H9 (cell line): Measurements from ENCODE around the gene NINJ1. TPM values are rescaled to one million over a fixed set of nuclear protein-coding genes. Genes with fewer than 3 reads are reported as not detected.
"Not testable (repeated sequence)": the region's sequence is repeated elsewhere in the genome, so short reads cannot be mapped to it uniquely, and the experiment has no call there.

ENCODE experiments used
- DNase-seq: peaks from one replicate; pipeline ENCODE4 v3.0.0-alpha.2; 2017
- H2AFZ ChIP-seq: one replicate; pipeline ENCODE4 v1.6.1; 2013; ENCODE audit warnings: mild to moderate bottlenecking, low read length, control low read depth, moderate library complexity
- H2AK5ac ChIP-seq: 2 replicates; pipeline ENCODE4 v1.6.1; 2013; ENCODE audit warnings: low read length, control low read depth, mixed read lengths; ENCODE audit not compliant: insufficient read length
- H2BK120ac ChIP-seq: one replicate; pipeline ENCODE4 v1.6.1; 2013; ENCODE audit warnings: low read depth, mild to moderate bottlenecking, low read length, control low read depth, inconsistent platforms; ENCODE audit not compliant: poor library complexity, severe bottlenecking
- H2BK12ac ChIP-seq: 2 replicates; pipeline ENCODE4 v1.6.1; 2013; ENCODE audit warnings: low read length, control low read depth, mixed read lengths, low read depth; ENCODE audit not compliant: insufficient read length
- H2BK15ac ChIP-seq: 2 replicates; pipeline ENCODE4 v1.6.1; 2013; ENCODE audit warnings: low read depth, low read length, control low read depth
- H2BK20ac ChIP-seq: one replicate; pipeline ENCODE4 v1.6.1; 2013; ENCODE audit warnings: low read depth, mild to moderate bottlenecking, low read length, control low read depth, inconsistent platforms; ENCODE audit not compliant: poor library complexity, severe bottlenecking
- H2BK5ac ChIP-seq: 2 replicates; pipeline ENCODE4 v1.6.1; 2013; ENCODE audit warnings: low read length, control low read depth, mixed read lengths; ENCODE audit not compliant: insufficient read length
- H3K14ac ChIP-seq: 2 replicates; pipeline ENCODE4 v1.6.1; 2013; ENCODE audit warnings: low read length, control low read depth; ENCODE audit not compliant: insufficient read depth
- H3K18ac ChIP-seq: 2 replicates; pipeline ENCODE4 v1.6.1; 2013; ENCODE audit warnings: low read depth, mild to moderate bottlenecking, mixed read lengths, low read length, control low read depth; ENCODE audit not compliant: insufficient read length
- H3K23ac ChIP-seq: 2 replicates; pipeline ENCODE4 v1.6.1; 2013; ENCODE audit warnings: low read length, control low read depth, mixed read lengths, low read depth; ENCODE audit not compliant: insufficient read length
- H3K23me2 ChIP-seq: 2 replicates; pipeline ENCODE4 v1.6.1; 2013; ENCODE audit warnings: low read depth, mild to moderate bottlenecking, mixed read lengths, low read length, control low read depth; ENCODE audit not compliant: insufficient read length, poor library complexity, severe bottlenecking
- H3K27ac ChIP-seq: 2 replicates; pipeline ENCODE4 v1.5.1; 2013; ENCODE audit warnings: low read length, control low read depth, mixed read lengths, low read depth; ENCODE audit not compliant: insufficient read length
- H3K27me3 ChIP-seq: 2 replicates; pipeline ENCODE4 v1.6.1; 2013; ENCODE audit warnings: low read length, control low read depth, inconsistent platforms; ENCODE audit not compliant: insufficient read depth
- H3K4ac ChIP-seq: 2 replicates; pipeline ENCODE4 v1.6.1; 2013; ENCODE audit warnings: low read depth, mild to moderate bottlenecking, control low read depth, inconsistent platforms, low read length, moderate library complexity
- H3K4me1 ChIP-seq: 2 replicates; pipeline ENCODE4 v1.6.1; 2013; ENCODE audit warnings: low read length, control low read depth, inconsistent platforms; ENCODE audit not compliant: insufficient read depth
- H3K4me2 ChIP-seq: 2 replicates; pipeline ENCODE4 v1.6.1; 2013; ENCODE audit warnings: low read length, control low read depth, mixed read lengths; ENCODE audit not compliant: insufficient read length, insufficient read depth
- H3K56ac ChIP-seq: 2 replicates; pipeline ENCODE4 v1.6.1; 2013; ENCODE audit warnings: low read depth, mild to moderate bottlenecking, mixed read lengths, low read length, control low read depth; ENCODE audit not compliant: insufficient read length
- H3K79me1 ChIP-seq: 2 replicates; pipeline ENCODE4 v1.6.1; 2013; ENCODE audit warnings: low read depth, mild to moderate bottlenecking, moderate library complexity, low read length, control low read depth, inconsistent platforms; ENCODE audit not compliant: insufficient read depth, poor library complexity, severe bottlenecking
- H3K79me2 ChIP-seq: 2 replicates; pipeline ENCODE4 v1.6.1; 2013; ENCODE audit warnings: low read length, control low read depth, inconsistent platforms; ENCODE audit not compliant: insufficient read depth
- H3K9ac ChIP-seq: 2 replicates; pipeline ENCODE4 v1.6.1; 2013; ENCODE audit warnings: low read length, control low read depth, mixed read lengths; ENCODE audit not compliant: insufficient read length; ENCODE audit errors: extremely low read depth
- H3K9me3 ChIP-seq: one replicate; pipeline ENCODE4 v1.6.1; 2013; ENCODE audit warnings: low read depth, low read length, inconsistent platforms; ENCODE audit not compliant: control insufficient read depth
- H3T11ph ChIP-seq: one replicate; pipeline ENCODE4 v1.6.1; 2013; ENCODE audit warnings: mild to moderate bottlenecking, low read length, control low read depth, inconsistent platforms
- H4K20me1 ChIP-seq: one replicate; pipeline ENCODE4 v1.6.1; 2013; ENCODE audit not compliant: control insufficient read depth, insufficient read length, insufficient read depth
- H4K5ac ChIP-seq: 2 replicates; pipeline ENCODE4 v1.6.1; 2013; ENCODE audit warnings: low read depth, mild to moderate bottlenecking, mixed read lengths, low read length, control low read depth; ENCODE audit not compliant: insufficient read length
- H4K8ac ChIP-seq: replicated peaks from 2 replicates; pipeline ENCODE4 v1.6.1; 2013; ENCODE audit warnings: low read length, control low read depth, mixed read lengths, low read depth; ENCODE audit not compliant: insufficient read length
- H4K91ac ChIP-seq: 2 replicates; pipeline ENCODE4 v1.6.1; 2013; ENCODE audit warnings: low read depth, mild to moderate bottlenecking, moderate library complexity, mixed read lengths, low read length, control low read depth; ENCODE audit not compliant: insufficient read length
- H3K27ac Mint-ChIP-seq, 3 experiments: 2 replicates in 2 of 3; 3 replicates in 1 of 3; pipeline ENCODE4 v1.8.0; 2020 to 2021; ENCODE audit warnings: mixed read lengths in 3 of 3, mild to moderate bottlenecking in 1 of 3, moderate library complexity in 1 of 3
- H3K27me3 Mint-ChIP-seq: 2 replicates; pipeline ENCODE4 v1.8.0; 2021; ENCODE audit warnings: low read depth, mild to moderate bottlenecking, moderate library complexity, mixed read lengths
- H3K36me3 Mint-ChIP-seq, 3 experiments: 2 replicates in 2 of 3; 3 replicates in 1 of 3; pipeline ENCODE4 v1.8.0; 2020 to 2021; ENCODE audit warnings: low read depth in 3 of 3, mixed read lengths in 3 of 3; ENCODE audit not compliant: insufficient read depth in 1 of 3
- H3K4me1 Mint-ChIP-seq, 2 experiments: 2 replicates each; pipeline ENCODE4 v1.8.0; 2020; ENCODE audit warnings: mixed read lengths in 2 of 2
- H3K4me3 Mint-ChIP-seq, 2 experiments: 2 replicates in 1 of 2; 3 replicates in 1 of 2; pipeline ENCODE4 v1.8.0; 2020 to 2021; ENCODE audit warnings: mild to moderate bottlenecking in 2 of 2, mixed read lengths in 2 of 2, moderate library complexity in 1 of 2
- H3K9me3 Mint-ChIP-seq, 2 experiments: 2 replicates in 1 of 2; 3 replicates in 1 of 2; pipeline ENCODE4 v1.8.0; 2020; ENCODE audit warnings: mild to moderate bottlenecking in 2 of 2, mixed read lengths in 2 of 2, moderate library complexity in 1 of 2
- CTCF ChIP-seq: fragments of 200-600 bp; sonication (generic); conservative IDR thresholded peaks from 3 replicates; pipeline ENCODE4 v1.8.0; 2021; ENCODE audit warnings: antibody characterized with exemption, mild to moderate bottlenecking
- WGBS: extraction: QIAGEN DNeasy Blood & Tissue Kit; methylation state at CpG from one replicate; pipeline ENCODE4 v1.1.7; 2013; ENCODE audit warnings: missing lambda C conversion rate, low lambda C conversion rate, mixed read lengths; ENCODE audit not compliant: insufficient read length; ENCODE audit errors: extremely low coverage; 5-methylcytosine and 5-hydroxymethylcytosine counted together
- total RNA-seq: library from RNA; stranded (reverse); gene quantifications from 2 replicates; pipeline ENCODE4 v1.2.1, GENCODE V29; 2021

The NINJ1 gene
- total RNA-seq, 1 experiment from 2014 or later: 28.9 TPM

- Histone ChIP-seq H3K23me2 (no peaks in the 10 kb centered on the region), H3K23ac (no peak overlapping the region), H3K4ac (no peak overlapping the region), H4K20me1 (no peaks in the 10 kb centered on the region), H3K9me3 (no peaks in the 10 kb centered on the region), H2AFZ (no peak overlapping the region), H2BK5ac (no peak overlapping the region), H2BK12ac (no peak overlapping the region), H4K5ac (no peak overlapping the region), H3K18ac (no peak overlapping the region), H3K27me3 (no peaks in the 10 kb centered on the region), H2BK20ac (no peak overlapping the region), H2AK5ac (no peak overlapping the region), H3K79me2 (no peaks in the 10 kb centered on the region), H3K4me2 (no peak overlapping the region), H3K4me1 (no peaks in the 10 kb centered on the region), H4K91ac (no peak overlapping the region), H3T11ph (no peak overlapping the region), H3K9ac (no peak overlapping the region), H3K56ac (no peak overlapping the region), H3K27ac (no peak overlapping the region), H2BK120ac (no peak overlapping the region), H4K8ac (no peak overlapping the region), H3K14ac (no peak overlapping the region), H2BK15ac (no peak overlapping the region), H3K79me1 (no peaks in the 10 kb centered on the region)
- Mint-ChIP-seq H3K27me3 (no peaks in the 10 kb centered on the region; the same call in 1 of the 2 replicates), H3K27ac (no peak overlapping the region), H3K4me3 (no peak overlapping the region), H3K36me3 (peaks cover 0 to 6% (median 4%) of the 10 kb centered on the region in 3 experiments; a peak in 3 of 7 replicates), H3K9me3 (no peaks in the 10 kb centered on the region), H3K4me1 (peaks cover 18 to 28% of the 10 kb centered on the region in 2 experiments)
- TF ChIP-seq CTCF: no peak
- DNase-seq: no peak
- 100% methylated on average over 4 of the region's 12 CpGs for WGBS
Observed at GRCh38 chr9:93117924-93118862, 15.9 kb downstream of the NINJ1 start.

- H2BK20ac ChIP-seq, H2BK120ac ChIP-seq, H3K27ac ChIP-seq, H3K27me3 ChIP-seq, H3K79me2 ChIP-seq, H3K18ac ChIP-seq, DNase-seq, H3K9me3 ChIP-seq, H2BK12ac ChIP-seq, H3K4me3 Mint-ChIP-seq, H3K23me2 ChIP-seq, H3K14ac ChIP-seq, H4K91ac ChIP-seq, H2BK5ac ChIP-seq, H4K20me1 ChIP-seq, H2AFZ ChIP-seq, H3K56ac ChIP-seq, H3K9ac ChIP-seq, H3K4me2 ChIP-seq, H4K8ac ChIP-seq, H3T11ph ChIP-seq, H3K23ac ChIP-seq, H3K4me1 ChIP-seq, H2BK15ac ChIP-seq, H2AK5ac ChIP-seq, H3K36me3 Mint-ChIP-seq, H3K4ac ChIP-seq, H3K79me1 ChIP-seq, H4K5ac ChIP-seq, H3K9me3 Mint-ChIP-seq, H3K27me3 Mint-ChIP-seq, H3K27ac Mint-ChIP-seq: not testable (repeated sequence)
- H3K4me1 Mint-ChIP-seq: peaks cover 18 to 28% of the 10 kb centered on the region in 2 experiments
- WGBS: no CpG with 5 or more reads among the region's 9 CpGs
Observed at GRCh38 chr9:93117521-93117920, 16.5 kb downstream of the NINJ1 start.
